KOPT-K1 (cell line): ENCODE data around the gene SGO2.

ENCODE experiments used
- H3K27ac ChIP-seq: fragments of 200-600 bp; sonication (generic); 2 replicates; pipeline ENCODE4 v1.5.1; 2016; ENCODE audit warnings: antibody characterized with exemption, mild to moderate bottlenecking, low read depth, low read length; ENCODE audit not compliant: poor library complexity, severe bottlenecking
- H3K36me3 ChIP-seq: fragments of 200-600 bp; sonication (generic); 2 replicates; pipeline ENCODE4 v1.5.1; 2017; ENCODE audit warnings: antibody characterized with exemption, mild to moderate bottlenecking, low read length, moderate library complexity; ENCODE audit not compliant: insufficient read depth
- H3K9me3 ChIP-seq: fragments of 200-600 bp; sonication (generic); 2 replicates; pipeline ENCODE4 v1.5.1; 2017; ENCODE audit warnings: antibody characterized with exemption, low read length, mild to moderate bottlenecking; ENCODE audit not compliant: insufficient read depth, poor library complexity, severe bottlenecking

SGO2 gene

DNA sequence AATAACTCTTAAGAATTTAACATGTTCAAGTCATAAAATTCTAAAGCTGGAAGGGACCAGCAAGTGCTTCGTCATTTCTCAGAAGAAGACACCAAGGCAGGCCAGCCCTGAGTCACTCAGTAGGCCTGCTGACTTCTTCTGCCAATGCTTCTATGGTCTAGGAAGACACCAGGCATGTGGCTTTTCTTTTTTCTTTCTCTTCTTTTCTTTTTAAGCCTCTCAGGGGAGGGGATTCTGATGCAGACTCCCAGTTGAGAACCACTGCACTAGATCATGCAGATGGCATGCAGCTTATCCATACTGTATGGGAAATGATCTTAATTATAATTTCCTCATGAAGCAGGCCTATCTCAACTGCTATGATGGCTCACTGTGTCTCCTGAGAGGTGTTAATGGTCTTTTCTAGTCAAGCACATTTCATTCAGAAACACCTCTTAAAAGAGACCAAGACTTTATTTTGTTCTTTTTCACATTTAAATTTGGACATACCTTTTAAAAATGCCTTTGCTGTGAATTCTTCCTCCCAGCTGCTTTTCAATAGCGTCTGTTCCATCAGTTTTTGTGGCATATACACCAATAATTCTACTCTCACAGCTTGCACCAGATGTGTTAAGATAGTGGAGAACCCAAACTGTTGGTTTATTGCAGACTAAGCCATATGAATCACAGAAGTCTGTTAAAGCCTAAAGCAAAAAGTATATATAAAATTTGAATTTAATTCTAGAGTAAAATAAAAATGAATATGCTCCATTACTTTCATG, 27.4 kb upstream of the SGO2 start:
- H3K36me3 ChIP-seq = peaks cover 59% of the 10 kb centered on the region
- no peaks in the 10 kb centered on the region for H3K9me3 ChIP-seq
- no peak overlapping the region for H3K27ac ChIP-seq

DNA sequence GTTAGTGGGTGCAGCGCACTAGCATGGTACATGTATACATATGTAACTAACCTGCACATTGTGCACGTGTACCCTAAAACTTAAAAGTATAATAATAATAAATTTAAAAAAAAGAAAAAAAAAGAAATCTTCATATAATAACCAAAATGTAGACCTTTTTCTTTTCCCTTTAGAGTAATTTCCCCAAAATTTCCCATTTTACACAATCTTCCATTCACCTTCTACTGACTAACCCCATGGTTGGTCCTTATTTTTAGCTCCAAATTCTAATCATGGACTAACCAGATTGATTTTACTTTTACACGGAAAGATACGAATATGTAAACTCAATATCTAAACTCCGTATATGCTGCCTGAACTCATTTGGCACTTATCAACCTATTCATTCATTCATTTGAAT, 23.8 kb upstream of the SGO2 start:
- no peaks in the 10 kb centered on the region for H3K9me3 ChIP-seq
- H3K27ac ChIP-seq = no peak overlapping the region
- H3K36me3 ChIP-seq = peaks cover 45% of the 10 kb centered on the region

DNA sequence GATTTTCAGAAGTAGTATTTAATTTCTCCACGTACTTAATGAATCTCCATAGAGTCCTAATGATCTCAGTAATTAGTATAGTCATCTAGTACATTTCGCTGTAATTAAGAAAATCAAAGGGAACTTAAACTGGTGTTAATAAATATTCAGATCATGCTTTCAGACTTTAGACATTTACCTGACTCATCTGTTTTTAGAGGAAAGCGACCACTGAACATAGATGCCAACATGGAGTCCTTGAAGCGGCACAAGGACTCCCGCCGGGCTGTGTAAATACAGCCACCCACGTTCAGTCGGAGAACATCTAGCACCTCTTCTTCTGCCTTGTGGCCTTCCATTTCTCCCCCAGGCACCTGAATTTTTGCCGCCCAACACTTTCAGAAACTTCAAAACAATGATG, 19.3 kb upstream of the SGO2 start:
- Histone ChIP-seq H3K27ac (no peak overlapping the region), H3K36me3 (peaks cover 29% of the 10 kb centered on the region), H3K9me3 (no peaks in the 10 kb centered on the region)

DNA sequence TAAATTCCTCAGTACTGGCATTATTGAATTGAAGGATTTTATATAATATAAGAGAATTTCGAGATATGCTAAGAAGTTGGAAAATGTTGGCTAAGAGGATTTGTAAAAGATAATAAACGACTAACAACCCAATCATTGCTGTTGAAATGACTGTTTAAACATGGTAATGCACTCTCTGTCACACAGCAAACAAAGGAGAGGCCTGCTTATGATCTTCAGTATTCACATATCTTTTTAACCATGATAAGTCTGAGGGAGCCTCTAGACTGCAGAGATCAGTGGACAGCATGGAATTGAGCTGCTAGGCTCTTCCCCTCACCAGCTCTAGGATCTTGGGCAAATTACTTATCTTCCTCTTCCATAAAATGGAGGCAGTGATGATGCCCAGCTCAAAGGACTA, 18.8 kb upstream of the SGO2 start:
- Histone ChIP-seq H3K27ac (no peak overlapping the region), H3K36me3 (peaks cover 29% of the 10 kb centered on the region), H3K9me3 (no peaks in the 10 kb centered on the region)

DNA sequence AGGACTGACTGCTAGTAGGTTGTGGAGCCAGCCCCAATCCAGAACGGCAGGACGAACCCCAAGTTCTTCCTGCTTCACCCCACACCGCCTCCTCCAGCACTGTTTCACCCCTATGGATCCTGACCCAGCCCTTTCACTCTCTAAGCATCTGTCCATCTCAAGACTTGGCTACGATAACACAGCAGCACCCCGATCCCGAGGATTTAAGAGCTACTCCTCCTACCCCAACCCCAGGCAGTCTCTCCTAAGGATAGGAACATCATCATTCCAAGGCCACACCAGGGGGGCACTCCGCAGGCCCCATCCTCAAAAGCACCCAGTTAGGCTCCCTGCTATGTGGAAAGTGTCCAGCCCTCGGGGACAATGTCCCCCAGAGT, 16.8 kb upstream of the SGO2 start:
- Histone ChIP-seq H3K36me3 (peaks cover 9% of the 10 kb centered on the region), H3K27ac (peak overlapping the region; percentile 71), H3K9me3 (no peaks in the 10 kb centered on the region)

DNA sequence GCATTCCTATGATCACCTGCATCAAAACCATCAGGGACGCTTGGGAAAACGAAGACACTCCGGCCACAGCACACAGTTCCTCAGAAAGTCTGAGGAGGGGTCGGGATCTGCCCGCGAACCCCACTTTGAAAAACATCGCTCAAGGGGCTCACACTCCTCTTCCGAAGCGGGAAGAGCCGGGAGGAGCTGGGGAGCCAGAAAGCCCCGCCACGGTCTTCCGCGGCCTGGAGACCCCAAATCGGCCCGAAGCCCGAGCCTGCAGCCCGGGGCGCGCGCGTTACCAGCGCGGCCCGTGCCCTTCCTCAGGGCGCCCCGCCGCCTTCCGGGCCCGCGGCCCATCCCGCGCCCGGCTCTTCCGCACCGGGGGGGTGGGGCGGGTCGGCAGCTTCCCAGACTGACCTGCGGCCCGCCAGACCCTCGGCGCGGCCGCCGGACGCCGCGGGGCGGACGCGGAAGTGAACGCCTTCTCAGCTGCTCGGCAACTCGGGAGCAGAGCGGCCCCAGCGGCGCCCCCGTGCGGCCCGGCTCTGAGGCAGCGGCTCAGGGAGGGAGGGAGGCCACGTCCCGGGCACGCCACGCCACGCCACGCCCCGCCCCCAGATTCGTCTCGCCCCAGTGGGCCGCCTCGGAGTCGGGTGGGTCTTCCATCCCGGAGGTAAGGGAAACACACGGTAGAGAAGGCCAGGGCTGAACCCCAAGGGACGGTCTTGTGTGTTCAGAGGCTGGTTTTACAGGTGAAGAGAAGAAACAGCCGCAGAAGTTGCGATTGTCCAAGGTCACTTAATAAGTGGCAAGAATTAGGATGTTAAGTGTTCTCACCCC, 16.2 kb upstream of the SGO2 start, which contains the start of gene KCTD18:
Gene KCTD18, minus strand, starts transcription at position 457 of the 822 bp plus-strand sequence. CDS start 3,052 bp downstream, outside the sequence.
- H3K9me3 ChIP-seq = no peaks in the 10 kb centered on the region
- H3K36me3 ChIP-seq = peaks cover 6% of the 10 kb centered on the region; the same call in 1 of the 2 replicates
- H3K27ac ChIP-seq = peak within 1 kb of the TSS; percentile 71

DNA sequence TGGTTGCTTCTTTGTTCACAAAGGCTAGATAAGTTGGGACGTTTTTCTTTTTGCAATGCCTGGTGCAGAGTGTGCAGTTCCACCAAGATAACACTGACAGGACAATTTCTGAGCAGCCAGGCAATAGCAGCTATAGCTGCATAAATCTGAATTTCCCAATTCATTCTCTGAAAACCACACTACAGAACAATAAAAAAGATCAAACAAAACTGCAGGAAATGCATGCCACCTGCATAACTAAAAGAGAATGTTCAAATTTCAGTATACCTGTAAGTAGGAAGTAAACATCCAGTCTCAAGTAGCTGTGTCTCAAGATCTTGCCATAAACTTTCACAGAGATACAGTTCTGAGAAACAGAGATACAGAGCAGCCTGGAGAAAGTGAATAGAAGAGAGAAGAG, 10.9 kb upstream of the SGO2 start:
- Histone ChIP-seq H3K27ac (no peak overlapping the region), H3K36me3 (no peaks in the 10 kb centered on the region), H3K9me3 (peaks cover 16% of the 10 kb centered on the region)

DNA sequence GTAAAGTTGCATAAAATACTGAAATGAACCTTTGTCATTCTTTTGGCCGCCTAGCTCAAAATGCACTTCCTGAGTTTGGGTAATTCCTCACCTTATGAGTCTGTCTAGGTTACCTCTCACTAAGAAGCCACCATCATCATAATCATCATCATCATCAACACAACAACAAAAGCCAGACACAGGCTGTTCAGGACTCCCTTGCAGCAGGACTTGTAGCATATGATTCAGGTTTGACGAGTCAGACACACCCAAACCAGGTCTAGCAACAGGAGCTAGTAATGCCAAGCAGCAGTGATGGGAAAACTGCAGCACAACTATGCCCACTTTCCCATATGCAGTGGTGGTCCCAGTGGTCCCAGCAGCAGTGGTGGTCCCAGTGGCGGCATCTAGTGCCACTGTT, 2.8 kb upstream of the SGO2 start:
- H3K27ac ChIP-seq = no peak overlapping the region
- no peaks in the 10 kb centered on the region for H3K36me3 ChIP-seq
- H3K9me3 ChIP-seq = no peaks in the 10 kb centered on the region

DNA sequence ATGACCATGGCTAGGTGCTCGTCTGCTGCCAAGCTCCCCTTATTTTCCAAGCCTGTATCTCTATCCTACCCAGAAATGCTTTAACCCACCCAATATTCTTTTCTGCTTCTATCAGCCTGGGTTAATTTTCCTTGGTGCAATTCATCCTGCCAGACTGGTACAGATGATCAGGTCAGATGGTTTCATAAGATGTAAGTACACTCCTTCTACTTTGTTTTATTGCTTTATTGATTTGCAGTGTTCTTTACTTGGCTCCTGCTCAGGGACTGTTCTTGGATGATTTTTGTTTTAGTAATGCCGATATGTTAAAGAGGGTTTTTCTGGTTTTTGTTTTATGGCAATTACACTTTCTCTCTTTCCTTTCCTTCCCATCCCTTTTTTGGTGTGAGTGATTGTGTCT, 2.4 kb upstream of the SGO2 start:
- no peaks in the 10 kb centered on the region for H3K36me3 ChIP-seq
- H3K27ac ChIP-seq = no peak overlapping the region
- H3K9me3 ChIP-seq = no peaks in the 10 kb centered on the region

DNA sequence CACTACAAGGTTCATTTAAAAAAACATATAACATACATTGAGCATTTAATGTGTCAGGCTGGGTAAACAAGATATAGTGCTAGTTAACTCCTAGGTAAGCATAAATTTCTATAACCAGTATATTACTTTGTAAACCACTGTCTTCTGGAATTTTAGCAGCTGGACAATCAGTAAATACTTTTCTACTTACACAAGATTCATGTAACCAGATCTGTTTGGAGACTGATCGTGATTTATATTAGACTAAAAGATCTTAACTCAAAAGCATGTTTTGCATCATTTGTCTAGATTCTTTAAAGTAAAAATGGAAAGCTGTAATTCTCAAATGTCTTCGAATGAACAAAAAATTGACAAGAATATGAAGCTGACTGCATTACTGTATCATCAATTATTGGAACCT, 941 bp upstream of the SGO2 start:
- H3K27ac ChIP-seq = peak overlapping the region; percentile 96
- no peaks in the 10 kb centered on the region for H3K9me3 ChIP-seq

DNA sequence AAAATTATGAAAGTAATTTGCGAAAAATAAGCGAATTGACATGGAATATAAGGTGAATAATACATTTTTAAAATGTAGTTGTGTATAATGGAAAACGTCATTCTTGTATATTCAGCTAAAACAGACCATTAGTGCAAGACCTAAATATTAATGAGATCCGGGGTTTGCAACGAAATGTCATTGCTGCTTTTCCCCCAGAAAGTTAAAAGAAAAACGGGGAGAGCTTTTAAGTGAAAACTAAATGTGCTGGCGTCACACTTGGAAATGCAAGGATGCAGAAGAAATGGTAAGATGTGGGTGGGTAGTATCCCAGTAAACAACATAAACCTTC, 491 bp upstream of the SGO2 start:
- H3K9me3 ChIP-seq = no peaks in the 10 kb centered on the region
- peak overlapping the region; percentile 96 for H3K27ac ChIP-seq
- H3K36me3 ChIP-seq = peaks cover 8% of the 10 kb centered on the region; the same call in 1 of the 2 replicates

More for the DNA sequence above, 941 bp upstream of the SGO2 start:
- H3K36me3 ChIP-seq = 0 out of 2 replicates have a peak, but pooled peaks cover 4% of the 10 kb centered on the region

DNA sequence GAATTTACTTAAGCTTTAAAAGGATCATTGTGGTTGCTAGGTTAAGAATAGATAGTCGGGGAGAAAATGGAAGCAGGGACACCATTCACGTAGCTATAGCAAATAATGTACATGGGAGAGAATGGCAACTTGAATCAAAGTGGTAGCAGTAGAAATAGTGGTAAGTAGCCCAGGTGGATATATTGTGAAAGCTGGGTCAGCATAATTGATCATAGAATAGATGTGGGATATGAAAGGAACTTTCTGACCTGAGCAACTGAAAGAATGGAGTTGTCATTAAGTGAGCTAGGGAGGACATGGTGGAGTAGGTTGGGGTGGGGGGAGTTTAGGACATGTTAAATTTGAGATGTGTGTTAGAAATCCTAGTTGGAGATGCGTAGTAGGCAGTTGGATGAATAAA, 2.2 kb downstream of the SGO2 start:
- Histone ChIP-seq H3K36me3 (peaks cover 35% of the 10 kb centered on the region), H3K9me3 (no peaks in the 10 kb centered on the region), H3K27ac (peak overlapping the region; percentile 96)

DNA sequence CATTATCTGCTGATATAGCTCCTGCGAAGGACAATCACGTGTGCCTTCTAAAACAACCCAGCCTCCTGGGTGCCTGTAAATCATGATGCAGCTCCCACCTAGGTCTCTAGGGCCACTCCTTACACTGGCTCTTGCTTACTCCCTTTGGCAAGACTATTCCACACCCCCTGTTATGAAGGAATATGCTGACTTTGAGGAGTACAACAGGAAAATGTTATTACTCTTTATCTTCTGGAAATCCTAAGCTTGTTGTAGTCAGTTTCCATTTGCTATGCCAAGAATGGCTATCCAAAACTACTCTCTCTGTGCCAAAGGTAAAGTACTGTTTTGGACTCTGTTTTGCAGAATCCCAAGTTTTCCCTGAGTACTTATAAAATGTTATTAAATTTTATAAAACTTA, 7.7 kb downstream of the SGO2 start:
- Histone ChIP-seq H3K9me3 (no peaks in the 10 kb centered on the region), H3K27ac (no peak overlapping the region), H3K36me3 (peaks cover 90% of the 10 kb centered on the region)

DNA sequence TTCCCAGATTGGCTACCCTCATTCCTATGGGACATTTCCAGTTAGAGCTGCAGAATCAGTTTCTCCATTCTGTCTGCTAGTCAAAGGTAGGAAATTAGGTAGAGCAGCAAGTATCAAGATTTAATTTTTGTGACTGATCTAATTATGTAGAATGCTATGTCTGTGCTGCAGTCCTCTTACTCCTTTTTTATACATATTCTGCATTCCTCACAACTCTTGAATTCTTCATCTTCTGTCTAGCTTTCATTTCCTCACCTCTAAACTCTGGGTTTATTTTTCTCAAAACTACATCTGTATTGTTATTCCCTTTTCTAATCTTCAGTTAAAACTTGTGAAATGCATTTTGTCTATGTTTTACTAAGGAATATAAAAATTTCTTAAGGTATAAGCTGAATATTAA, 8.6 kb downstream of the SGO2 start:
- H3K36me3 ChIP-seq = peaks cover 98% of the 10 kb centered on the region
- no peaks in the 10 kb centered on the region for H3K9me3 ChIP-seq
- no peak overlapping the region for H3K27ac ChIP-seq

DNA sequence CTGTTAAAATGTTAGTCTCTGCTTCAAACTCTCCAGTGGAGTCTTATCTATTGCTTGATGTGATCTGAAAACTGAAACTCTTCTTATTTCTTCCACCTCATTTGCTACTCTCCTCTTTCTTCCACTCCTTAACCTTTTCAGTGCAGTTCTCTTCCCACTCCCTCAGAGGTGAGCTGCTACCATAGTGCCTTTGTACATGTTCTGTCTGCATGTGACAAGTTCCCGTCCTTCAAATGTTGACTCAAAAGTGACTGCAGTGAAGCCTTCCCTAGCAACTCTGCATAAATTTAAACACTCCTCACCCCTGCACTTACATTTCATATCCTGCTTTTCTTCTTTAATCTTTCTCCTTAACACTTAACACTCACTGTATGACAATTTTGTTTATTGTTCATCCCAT, 12.1 kb downstream of the SGO2 start:
- Histone ChIP-seq H3K9me3 (peaks cover 16% of the 10 kb centered on the region), H3K27ac (no peak overlapping the region), H3K36me3 (peaks cover 99% of the 10 kb centered on the region)

DNA sequence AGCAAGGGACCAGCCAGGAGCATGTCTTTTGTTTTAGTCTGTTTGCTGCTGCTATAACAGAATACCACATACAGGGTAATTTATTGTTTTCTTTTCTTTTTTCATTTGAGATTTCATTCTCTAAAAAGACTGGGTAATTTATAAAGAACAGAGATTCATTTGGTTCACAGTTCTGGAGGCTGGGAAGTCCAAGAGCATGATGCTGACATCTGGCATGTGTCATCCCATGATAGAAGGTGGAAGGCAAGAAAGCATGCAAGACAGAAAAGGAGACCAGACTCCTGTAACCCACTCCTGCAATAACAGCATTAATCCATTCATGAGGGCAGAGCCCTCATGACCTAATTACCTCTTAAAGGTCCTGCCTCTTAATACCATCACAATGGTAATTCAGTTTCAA, 14.8 kb downstream of the SGO2 start:
- Histone ChIP-seq H3K27ac (no peak overlapping the region), H3K36me3 (peaks cover 99% of the 10 kb centered on the region), H3K9me3 (peaks cover 32% of the 10 kb centered on the region)
